Measurements from ENCODE around the gene CAMTA1. TPM values are rescaled to one million over a fixed set of nuclear protein-coding genes. Genes with fewer than 3 reads are reported as not detected.
A peak's percentile ranks its signal among the peaks of the same experiment; 100 is the strongest.
"Not testable (repeated sequence)": the region's sequence is repeated elsewhere in the genome, so short reads cannot be mapped to it uniquely, and the experiment has no call there.

CAMTA1 gene
- total RNA-seq, 2 donors from 2014 or later, result 36.5 to 57.5 TPM

DNA sequence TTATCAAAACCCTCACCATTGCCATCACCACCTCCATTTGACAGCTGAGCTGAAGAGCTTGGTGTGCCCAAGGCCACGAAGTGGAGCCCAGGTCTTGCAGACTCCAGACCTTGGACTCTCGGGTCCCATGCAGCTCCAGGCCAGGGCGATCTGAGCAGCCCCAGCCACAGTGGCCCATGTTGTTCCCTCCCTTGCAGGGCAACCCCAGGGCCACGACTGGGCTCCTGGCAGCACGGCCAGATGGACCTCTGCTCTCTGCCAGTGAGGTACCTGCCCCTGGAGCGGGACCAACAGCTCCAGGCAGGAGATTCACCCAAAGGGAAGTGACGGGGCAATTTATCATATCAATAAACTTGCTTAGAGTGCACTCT lies 803.2 kb downstream of the CAMTA1 start:
- ATAC-seq (no peak), DNase-seq (ENCODE audit: low spot score) (no peak)
- no peaks in the 10 kb centered on the region for H3K9me3 Mint-ChIP-seq
- H3K4me3 Mint-ChIP-seq, result no peak overlapping the region
- no peaks in the 10 kb centered on the region for H3K36me3 Mint-ChIP-seq
- H3K4me1 Mint-ChIP-seq (ENCODE audit: low read depth in 2 of 2), result no peaks in the 10 kb centered on the region
- no peaks in the 10 kb centered on the region for H3K27me3 Mint-ChIP-seq
- no peak overlapping the region for H3K27ac Mint-ChIP-seq

DNA sequence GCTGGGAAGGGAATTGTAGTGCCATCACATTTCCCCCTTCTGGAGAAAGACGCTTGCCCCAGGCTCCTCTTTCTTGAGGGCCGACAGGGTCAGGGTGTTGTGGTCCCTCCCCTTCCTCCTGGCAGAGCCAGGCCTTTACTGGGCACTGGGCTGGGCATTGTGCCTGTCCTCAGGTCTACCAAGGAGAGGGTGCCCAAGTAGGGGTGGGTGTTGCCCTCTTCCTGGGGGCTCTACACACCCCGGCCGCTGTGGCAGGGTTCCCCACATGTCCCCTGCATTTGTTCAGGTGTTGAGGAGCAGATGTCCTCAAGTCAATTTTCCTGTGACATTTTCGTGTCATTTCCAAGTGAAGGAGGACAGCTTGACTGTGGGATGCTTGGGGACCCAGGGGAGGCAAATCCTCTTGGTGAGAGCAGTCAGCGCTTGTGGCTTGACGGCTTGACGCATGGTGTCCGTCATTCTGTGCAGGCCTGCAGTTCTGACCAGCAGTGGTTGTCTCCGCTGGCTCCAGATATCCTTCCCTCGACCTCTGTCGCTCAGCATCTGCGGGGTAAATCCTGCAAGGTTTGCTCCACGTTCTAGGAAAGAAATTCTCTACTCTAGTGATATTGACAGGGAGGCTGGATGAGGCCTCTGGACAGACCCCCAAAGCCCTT lies 804.0 kb downstream of the CAMTA1 start:
- Mint-ChIP-seq H3K27ac (no peak overlapping the region), H3K9me3 (no peaks in the 10 kb centered on the region), H3K36me3 (no peaks in the 10 kb centered on the region), H3K4me1 (ENCODE audit: low read depth in 2 of 2) (no peaks in the 10 kb centered on the region), H3K4me3 (no peak overlapping the region), H3K27me3 (peaks cover 0 to 5% of the 10 kb centered on the region in 2 donors)
- ATAC-seq (no peak), DNase-seq (ENCODE audit: low spot score) (peak; percentile 40)

- Mint-ChIP-seq H3K36me3 (no peaks in the 10 kb centered on the region), H3K27ac (no peak overlapping the region), H3K27me3 (peaks cover 0 to 12% of the 10 kb centered on the region in 2 donors), H3K4me3 (no peak overlapping the region), H3K4me1 (ENCODE audit: low read depth in 2 of 2) (no peaks in the 10 kb centered on the region), H3K9me3 (no peaks in the 10 kb centered on the region)
- peak; percentile 39 for DNase-seq (ENCODE audit: low spot score)
- ATAC-seq, result no peak
Measured at GRCh38 chr1:7589774-7590425, 804.6 kb downstream of the CAMTA1 start.

DNA sequence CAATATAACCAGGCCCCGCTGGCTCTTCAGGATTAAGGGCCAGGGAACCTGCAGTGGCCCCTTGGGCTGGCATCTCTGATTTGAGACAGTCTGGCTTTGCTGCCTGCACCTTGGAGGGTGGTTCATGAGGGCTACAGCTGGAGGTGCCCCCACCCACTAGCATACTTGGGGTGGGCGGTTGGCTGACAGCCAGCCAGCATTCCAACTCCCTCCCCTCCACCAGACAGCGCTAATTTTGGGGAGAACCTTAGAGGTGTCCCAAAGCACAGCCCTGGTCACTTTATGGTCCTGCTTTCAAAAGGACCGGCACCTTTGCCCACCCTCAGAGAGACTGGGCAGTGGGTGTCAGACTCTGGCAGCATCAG lies 805.2 kb downstream of the CAMTA1 start:
- ATAC-seq (no peak), DNase-seq (ENCODE audit: low spot score) (peak; percentile 44)
- no peak overlapping the region for H3K4me3 Mint-ChIP-seq
- H3K36me3 Mint-ChIP-seq, result no peaks in the 10 kb centered on the region
- no peaks in the 10 kb centered on the region for H3K9me3 Mint-ChIP-seq
- H3K27me3 Mint-ChIP-seq, result peaks cover 0 to 12% of the 10 kb centered on the region in 2 donors
- H3K4me1 Mint-ChIP-seq (ENCODE audit: low read depth in 2 of 2), result no peaks in the 10 kb centered on the region
- no peak overlapping the region for H3K27ac Mint-ChIP-seq

DNA sequence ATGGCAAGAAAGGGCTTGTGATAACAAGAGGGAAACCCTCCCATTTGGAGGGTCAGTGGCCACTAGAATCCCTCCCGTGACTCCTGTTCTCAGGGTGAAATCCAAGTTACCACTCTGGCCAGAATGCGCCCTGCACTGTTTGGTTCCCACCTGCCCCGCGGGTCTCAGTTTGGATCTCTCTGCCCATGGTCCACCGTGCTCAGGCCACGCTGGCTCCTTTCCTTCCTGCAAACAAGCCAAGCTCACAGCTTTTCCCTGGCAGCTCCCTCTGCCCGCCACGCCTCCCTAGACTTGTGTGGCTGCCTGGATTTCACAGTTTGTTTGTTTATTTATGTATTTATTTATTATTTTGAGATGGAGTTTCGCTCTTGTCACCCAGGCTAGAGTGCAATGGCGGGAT lies 806.3 kb downstream of the CAMTA1 start:
- H3K36me3 Mint-ChIP-seq, result no peaks in the 10 kb centered on the region
- ATAC-seq, result no peak
- H3K27me3 Mint-ChIP-seq, result peaks cover 0 to 12% of the 10 kb centered on the region in 2 donors
- no peaks in the 10 kb centered on the region for H3K9me3 Mint-ChIP-seq
- DNase-seq (ENCODE audit: low spot score), result peak; percentile 10
- H3K4me1 Mint-ChIP-seq (ENCODE audit: low read depth in 2 of 2), result no peaks in the 10 kb centered on the region
- H3K4me3 Mint-ChIP-seq, result no peak overlapping the region
- no peak overlapping the region for H3K27ac Mint-ChIP-seq

DNA sequence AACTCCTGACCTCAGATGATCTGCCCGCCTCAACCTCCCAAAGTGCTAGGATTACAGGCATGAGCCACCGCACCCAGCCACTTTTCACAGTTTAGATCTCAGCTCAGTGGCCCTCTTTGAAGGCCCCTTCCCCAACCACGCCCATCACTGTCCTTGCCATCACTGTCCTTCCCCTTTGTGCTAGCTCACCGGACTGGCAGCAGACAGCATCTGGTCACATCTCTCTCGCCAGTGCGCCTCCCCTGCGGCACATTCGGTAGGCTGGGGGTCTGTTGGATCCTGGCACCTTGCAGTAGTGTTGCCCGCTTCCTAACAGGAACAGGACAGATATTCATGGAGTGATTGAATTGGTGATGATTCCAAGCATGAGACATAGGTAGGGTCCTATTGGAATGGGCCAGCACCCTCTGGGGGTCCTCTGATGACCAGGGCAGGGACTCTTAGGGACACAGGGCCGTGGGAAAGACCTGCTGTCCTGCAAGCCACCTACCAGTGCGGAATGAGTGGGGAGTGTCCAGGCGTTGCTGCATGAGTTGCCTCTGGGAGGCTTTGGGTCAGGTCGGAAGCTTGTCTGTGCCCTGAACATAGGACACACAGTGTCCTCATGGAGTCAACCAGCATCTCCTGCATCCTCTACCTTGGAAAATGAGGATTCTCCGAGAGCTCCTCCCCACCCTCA lies 807.0 kb downstream of the CAMTA1 start:
- Mint-ChIP-seq H3K27ac (no peak overlapping the region), H3K4me3 (no peak overlapping the region), H3K36me3 (no peaks in the 10 kb centered on the region), H3K9me3 (no peaks in the 10 kb centered on the region), H3K27me3 (peaks cover 0 to 12% of the 10 kb centered on the region in 2 donors), H3K4me1 (ENCODE audit: low read depth in 2 of 2) (no peaks in the 10 kb centered on the region)
- peak; percentile 8 for DNase-seq (ENCODE audit: low spot score)
- no peak for ATAC-seq

- Mint-ChIP-seq H3K27ac (no peak overlapping the region), H3K4me3 (no peak overlapping the region), H3K27me3 (peaks cover 0 to 15% of the 10 kb centered on the region in 2 donors), H3K4me1 (ENCODE audit: low read depth in 2 of 2) (no peaks in the 10 kb centered on the region), H3K9me3 (no peaks in the 10 kb centered on the region), H3K36me3 (no peaks in the 10 kb centered on the region)
- peak; percentile 44 for DNase-seq (ENCODE audit: low spot score)
- no peak for ATAC-seq
Measured at GRCh38 chr1:7594002-7594713, 808.9 kb downstream of the CAMTA1 start.

DNA sequence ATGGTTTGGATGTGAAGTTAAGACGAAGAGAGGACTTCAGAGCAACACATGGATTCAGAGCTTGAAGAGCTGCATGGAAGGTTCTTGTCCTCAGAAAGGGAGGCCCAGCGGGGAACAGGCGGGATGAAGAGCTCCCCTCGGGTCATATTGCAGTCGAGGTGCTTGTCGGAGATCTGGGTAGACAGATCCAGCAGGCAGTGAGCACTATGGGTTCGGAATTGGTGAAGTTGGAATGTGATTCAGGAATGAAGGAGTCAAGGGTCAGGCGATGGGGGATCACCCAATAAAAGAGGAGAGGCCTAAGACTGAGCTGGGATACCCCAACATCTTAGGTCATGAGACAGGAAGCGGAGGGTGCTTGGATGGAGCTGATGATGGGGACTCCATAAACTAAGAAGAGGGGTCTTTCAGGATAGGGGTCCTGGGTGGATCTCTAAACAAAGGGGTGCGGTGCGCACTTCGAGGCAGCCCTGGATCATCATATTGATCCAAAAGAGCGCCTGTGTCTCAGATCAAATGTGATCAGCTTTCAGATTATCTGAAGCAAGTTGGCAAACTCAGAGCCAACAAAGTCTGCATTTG lies 809.6 kb downstream of the CAMTA1 start:
- no peaks in the 10 kb centered on the region for H3K9me3 Mint-ChIP-seq
- no peaks in the 10 kb centered on the region for H3K4me1 Mint-ChIP-seq (ENCODE audit: low read depth in 2 of 2)
- ATAC-seq, result peak in 1 of 2 donors; percentile 34
- no peaks in the 10 kb centered on the region for H3K36me3 Mint-ChIP-seq
- H3K27me3 Mint-ChIP-seq, result peaks cover 0 to 21% of the 10 kb centered on the region in 2 donors
- H3K4me3 Mint-ChIP-seq, result no peak overlapping the region
- H3K27ac Mint-ChIP-seq, result no peak overlapping the region
- peak; percentile 32 for DNase-seq (ENCODE audit: low spot score)

DNA sequence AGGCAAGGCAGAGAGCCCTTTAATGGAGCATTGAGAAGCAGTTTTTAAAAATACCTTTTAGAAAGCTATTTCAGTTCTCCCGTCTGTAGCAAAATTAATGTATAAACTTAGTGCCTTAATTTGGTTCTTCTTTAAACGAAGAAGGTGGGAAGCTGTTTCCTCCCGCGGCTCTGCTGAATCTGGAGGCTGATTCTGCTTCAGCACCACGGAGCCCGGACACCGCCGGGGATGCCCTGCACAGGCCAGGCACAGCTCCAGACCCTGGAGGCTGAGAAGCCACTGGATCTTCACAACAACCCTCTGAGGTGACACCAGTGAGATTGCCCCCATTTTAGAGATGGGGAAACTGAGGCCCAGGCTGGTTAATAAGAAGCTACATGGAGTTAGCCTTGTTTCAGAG lies 810.1 kb downstream of the CAMTA1 start:
- ATAC-seq (no peak), DNase-seq (ENCODE audit: low spot score) (peak; percentile 12)
- no peak overlapping the region for H3K27ac Mint-ChIP-seq
- H3K4me3 Mint-ChIP-seq, result no peak overlapping the region
- no peaks in the 10 kb centered on the region for H3K9me3 Mint-ChIP-seq
- H3K27me3 Mint-ChIP-seq, result peaks cover 0 to 21% of the 10 kb centered on the region in 2 donors
- no peaks in the 10 kb centered on the region for H3K4me1 Mint-ChIP-seq (ENCODE audit: low read depth in 2 of 2)
- H3K36me3 Mint-ChIP-seq, result no peaks in the 10 kb centered on the region

DNA sequence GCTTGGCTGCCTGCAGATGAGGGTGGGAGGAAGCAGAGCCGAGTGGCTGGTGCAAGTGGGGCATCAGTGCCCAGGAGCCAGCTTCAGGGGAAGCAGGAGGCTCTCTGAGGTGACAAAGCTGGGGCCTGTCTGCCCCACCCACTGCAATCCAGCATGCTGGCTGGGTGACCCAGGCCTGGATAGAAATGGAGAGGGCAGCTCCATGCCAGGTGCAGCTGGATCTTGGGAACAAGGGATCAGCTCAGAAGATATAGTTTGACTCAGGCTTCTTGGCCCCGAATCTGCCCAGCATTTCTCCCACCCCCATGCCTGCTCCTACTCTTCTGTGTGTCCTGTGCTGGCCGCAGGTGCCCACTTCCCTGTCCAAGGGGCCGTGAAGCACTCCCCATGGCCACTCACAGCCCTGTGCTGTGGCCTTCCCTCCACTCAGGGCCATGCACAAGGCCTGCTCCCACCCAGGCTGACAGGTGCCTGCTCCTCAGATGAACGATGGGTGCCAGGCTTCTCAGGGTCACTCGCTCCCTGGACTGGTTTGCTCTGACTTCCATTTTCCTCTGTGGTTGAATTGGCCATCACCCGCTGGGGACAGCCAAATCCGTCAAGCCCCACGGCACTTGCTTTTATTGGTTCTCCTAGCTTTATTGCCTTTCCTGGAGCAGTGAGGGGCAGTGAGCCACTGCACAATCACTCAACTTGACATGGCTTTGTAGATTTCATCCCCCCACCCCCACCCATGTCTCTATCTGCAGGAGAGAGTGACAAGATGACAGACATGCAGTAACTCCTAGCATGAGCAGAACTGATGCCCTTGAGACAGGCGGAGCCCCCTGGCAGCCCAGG lies 811.1 kb downstream of the CAMTA1 start:
- Mint-ChIP-seq H3K4me1 (ENCODE audit: low read depth in 2 of 2) (no peaks in the 10 kb centered on the region), H3K36me3 (no peaks in the 10 kb centered on the region), H3K4me3 (no peak overlapping the region), H3K27ac (no peak overlapping the region), H3K9me3 (no peaks in the 10 kb centered on the region), H3K27me3 (peaks cover 0 to 21% of the 10 kb centered on the region in 2 donors)
- DNase-seq (ENCODE audit: low spot score) (peak; percentile 58), ATAC-seq (peak in 1 of 2 donors; percentile 41)

GRCh38 chr1:7598058-7598457 lies 812.8 kb downstream of the CAMTA1 start:
- not testable (repeated sequence) for H3K9me3 Mint-ChIP-seq; DNase-seq (ENCODE audit: low spot score); H3K4me1 Mint-ChIP-seq (ENCODE audit: low read depth in 2 of 2); ATAC-seq; H3K36me3 Mint-ChIP-seq; H3K4me3 Mint-ChIP-seq; H3K27ac Mint-ChIP-seq
- peaks cover 3 to 29% of the 10 kb centered on the region in 2 donors for H3K27me3 Mint-ChIP-seq

DNA sequence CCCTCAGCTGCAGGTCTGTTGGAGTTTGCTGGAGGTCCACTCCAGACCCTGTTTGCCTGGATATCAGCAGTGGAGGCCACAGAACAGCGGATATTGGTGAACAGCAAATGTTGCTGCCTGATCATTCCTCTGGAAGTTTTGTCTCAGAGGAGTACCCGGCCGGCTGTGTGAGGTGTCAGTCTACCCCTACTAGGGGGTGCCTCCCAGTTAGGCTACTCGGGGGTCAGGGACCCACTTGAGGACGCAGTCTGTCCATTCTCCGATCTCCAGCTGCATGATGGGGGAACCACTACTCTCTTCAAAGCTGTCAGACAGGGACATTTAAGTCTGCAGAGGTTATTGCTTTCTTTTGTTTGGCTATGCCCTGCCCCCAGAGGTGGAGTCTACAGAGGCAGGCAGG lies 819.7 kb downstream of the CAMTA1 start:
- H3K27me3 Mint-ChIP-seq, result peaks cover 18 to 42% of the 10 kb centered on the region in 2 donors
- H3K27ac Mint-ChIP-seq; DNase-seq (ENCODE audit: low spot score); H3K9me3 Mint-ChIP-seq; H3K36me3 Mint-ChIP-seq; H3K4me1 Mint-ChIP-seq (ENCODE audit: low read depth in 2 of 2); H3K4me3 Mint-ChIP-seq; ATAC-seq: not testable (repeated sequence)

GRCh38 chr1:7606096-7606495 lies 820.8 kb downstream of the CAMTA1 start:
- no peak for ATAC-seq
- DNase-seq (ENCODE audit: low spot score), result no peak
- no peak overlapping the region for H3K27ac Mint-ChIP-seq
- H3K36me3 Mint-ChIP-seq, result no peaks in the 10 kb centered on the region
- no peaks in the 10 kb centered on the region for H3K4me1 Mint-ChIP-seq (ENCODE audit: low read depth in 2 of 2)
- H3K4me3 Mint-ChIP-seq, result no peak overlapping the region
- H3K27me3 Mint-ChIP-seq, result peaks cover 18 to 42% of the 10 kb centered on the region in 2 donors
- no peaks in the 10 kb centered on the region for H3K9me3 Mint-ChIP-seq

Data from natural killer cell treated with Interleukin-12 subunit alpha and Interleukin-12 subunit beta and Interleukin-15 and Interleukin-18, amount 100 ng/mL, for 72 hours (primary cell).